NK-92 treated with Interleukin-12 subunit alpha and Interleukin-12 subunit beta, amount 100 ng/mL, for 24 hours (cell line): ENCODE results near the gene FBXO31.

Source experiments
- DNase-seq: peaks from one replicate; lab custom pipeline; 2025; lab: John Stamatoyannopoulos, UW

The FBXO31 gene

GRCh38 chr16:87309620-87310525 lies 73.7 kb downstream of the FBXO31 start:
- DNase-seq, result no peak

DNA sequence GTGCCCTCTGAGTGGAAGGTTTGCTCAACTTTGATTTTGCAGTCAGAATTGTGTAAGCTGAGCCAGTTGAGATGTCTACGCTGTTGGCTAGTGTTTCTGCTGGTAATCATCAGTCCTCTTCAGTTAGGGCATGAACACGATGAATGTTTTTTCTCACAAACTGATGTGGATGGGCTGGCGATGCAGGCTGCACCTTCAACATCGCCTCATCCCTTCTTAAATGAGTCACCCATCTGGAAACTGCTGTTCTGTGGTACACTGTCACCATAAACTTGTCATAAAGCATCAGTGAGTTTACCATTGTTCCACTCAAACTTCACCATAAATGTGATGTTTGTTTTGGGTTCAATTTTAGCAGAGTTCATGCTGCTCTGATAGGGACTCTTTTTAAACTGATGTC lies 74.8 kb downstream of the FBXO31 start:
- no peak for DNase-seq

- no peak for DNase-seq
Measured at GRCh38 chr16:87306516-87306915, 77.1 kb downstream of the FBXO31 start.

GRCh38 chr16:87305505-87306391 lies 77.8 kb downstream of the FBXO31 start:
- DNase-seq, result no peak

DNA sequence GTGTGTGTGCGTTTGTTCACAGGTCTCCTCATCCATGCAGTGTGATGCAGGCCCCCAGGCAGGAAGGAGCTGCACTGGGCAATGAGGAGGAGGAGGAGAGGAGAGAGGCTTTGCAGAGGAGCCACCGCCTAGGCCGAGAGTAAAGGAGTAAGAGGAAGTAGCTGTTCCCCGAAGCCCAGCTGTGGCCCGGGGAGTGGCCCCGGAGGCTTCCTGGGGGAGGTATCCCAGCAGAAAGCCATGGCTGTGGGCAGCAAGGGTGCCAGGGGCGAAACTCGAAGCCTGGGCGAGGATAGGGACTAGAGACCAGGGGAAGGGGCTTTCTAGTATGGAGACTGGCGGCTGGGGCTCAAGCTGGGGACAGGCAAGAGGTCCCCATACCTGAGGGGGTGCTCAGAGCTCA lies 78.6 kb downstream of the FBXO31 start:
- DNase-seq, result no peak

GRCh38 chr16:87303962-87304521 lies 79.5 kb downstream of the FBXO31 start:
- no peak for DNase-seq

GRCh38 chr16:87303431-87303930 lies 80.1 kb downstream of the FBXO31 start:
- DNase-seq, result no peak

GRCh38 chr16:87298857-87299465 lies 84.6 kb downstream of the FBXO31 start:
- no peak for DNase-seq

GRCh38 chr16:87297918-87298631 lies 85.5 kb downstream of the FBXO31 start:
- no peak for DNase-seq

DNA sequence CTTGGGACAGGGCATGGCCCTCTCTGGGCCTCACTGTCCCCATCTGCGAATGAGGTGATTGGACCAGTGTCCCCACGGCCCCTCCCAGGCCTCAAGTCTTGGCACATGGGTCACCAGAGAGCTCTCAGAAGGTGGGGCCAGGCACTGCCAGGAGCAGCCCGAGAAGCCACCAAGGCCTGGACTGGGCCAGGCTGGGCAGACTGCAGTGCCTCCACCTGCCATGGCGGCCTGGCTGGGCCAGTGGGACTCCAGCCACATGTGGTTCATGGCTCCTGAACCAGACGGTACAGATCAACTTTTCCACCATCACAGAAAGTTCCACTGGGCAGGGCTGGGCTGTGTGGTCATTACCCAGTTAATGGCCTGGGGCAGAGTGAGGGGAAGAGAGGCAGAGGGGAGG lies 86.2 kb downstream of the FBXO31 start:
- no peak for DNase-seq

DNA sequence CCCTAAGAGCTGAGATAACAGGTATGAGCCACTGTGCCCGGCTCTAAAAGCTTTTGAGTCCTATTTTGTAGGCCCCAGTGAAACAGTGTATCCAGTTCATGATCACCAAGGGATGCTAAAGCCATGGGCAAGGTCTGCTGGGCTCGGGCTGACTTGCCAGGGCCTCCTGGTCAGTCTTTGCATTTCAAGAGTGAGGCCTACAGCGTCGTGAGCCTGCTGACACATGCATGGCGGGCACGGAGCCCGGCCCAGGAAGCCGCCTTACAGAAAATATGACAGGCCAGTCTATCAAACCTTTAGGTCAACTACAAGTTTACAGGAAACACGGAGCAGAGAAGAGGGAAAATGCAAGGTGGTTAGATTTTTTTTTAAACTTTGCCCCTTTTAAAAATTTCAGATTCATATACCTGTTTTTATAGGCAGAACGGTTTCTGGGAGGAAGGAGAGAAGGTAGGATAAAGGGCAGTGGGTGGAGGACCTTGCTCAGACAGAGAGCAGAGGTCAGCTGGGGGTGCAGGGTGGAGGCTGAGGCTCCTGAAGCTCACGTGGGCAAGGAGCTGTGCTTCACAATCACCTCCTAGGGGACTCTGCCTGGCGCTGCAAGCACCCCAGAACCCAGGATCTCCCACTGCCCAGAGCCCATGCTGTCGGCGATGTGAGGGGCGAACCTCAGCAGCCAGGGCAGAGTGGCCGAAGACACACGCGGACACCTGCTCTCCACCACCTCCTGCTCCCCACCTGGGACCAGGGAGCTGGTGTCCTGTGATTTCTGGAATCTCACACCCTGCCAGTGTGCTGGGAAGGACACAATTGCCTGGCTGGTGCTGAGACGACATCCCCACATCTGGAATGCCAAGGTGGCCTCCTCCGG lies 87.7 kb downstream of the FBXO31 start:
- no peak for DNase-seq

DNA sequence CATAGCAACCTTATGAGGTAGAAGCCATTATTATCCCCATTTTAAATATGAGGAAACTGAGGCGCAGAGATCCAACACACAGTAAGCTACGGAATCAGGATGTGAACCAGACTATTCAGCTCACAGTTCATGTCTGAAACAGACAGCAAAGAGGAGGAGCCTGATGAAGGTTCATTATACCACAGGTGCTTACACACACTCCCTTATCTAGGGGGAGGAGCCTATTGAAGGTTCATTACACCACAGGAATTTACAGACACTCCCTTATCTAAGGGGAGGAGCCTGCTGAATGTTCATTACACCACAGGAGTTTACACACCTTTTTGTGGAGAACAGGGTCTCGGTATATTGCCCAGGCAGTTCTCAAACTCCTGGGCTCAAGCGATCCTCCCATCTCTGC lies 88.3 kb downstream of the FBXO31 start:
- DNase-seq, result no peak

GRCh38 chr16:87293990-87294389 lies 89.6 kb downstream of the FBXO31 start:
- no peak for DNase-seq

GRCh38 chr16:87291944-87292343 lies 91.6 kb downstream of the FBXO31 start:
- DNase-seq, result no peak

DNA sequence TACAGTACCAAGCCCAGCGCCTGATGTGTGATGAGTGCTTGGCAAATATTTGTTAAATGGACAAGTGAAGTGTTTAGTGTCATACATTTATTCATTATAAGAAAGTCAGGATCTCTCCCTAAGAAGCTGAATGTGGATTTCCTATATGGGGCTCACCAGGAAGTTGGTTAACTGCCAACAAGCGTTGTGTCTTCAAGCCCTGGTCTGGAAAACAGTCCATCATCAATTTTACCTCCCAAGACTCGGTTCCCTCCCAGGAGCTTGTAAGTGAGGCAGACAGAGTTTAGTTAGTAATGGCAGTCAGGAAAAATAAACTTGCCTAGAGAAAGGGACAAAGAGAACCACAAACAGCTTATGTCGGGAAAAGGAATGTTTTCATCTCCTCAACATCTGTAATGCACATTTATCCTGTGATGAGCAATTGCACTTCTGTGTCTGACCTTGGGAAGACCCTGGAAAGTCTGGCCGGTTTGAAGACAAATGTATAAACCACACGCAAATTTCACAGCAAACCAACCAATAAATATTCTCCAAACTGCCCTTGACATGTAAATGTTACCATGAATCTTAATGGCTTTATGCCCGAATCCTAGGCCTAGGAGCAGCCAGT lies 94.7 kb downstream of the FBXO31 start:
- no peak for DNase-seq

DNA sequence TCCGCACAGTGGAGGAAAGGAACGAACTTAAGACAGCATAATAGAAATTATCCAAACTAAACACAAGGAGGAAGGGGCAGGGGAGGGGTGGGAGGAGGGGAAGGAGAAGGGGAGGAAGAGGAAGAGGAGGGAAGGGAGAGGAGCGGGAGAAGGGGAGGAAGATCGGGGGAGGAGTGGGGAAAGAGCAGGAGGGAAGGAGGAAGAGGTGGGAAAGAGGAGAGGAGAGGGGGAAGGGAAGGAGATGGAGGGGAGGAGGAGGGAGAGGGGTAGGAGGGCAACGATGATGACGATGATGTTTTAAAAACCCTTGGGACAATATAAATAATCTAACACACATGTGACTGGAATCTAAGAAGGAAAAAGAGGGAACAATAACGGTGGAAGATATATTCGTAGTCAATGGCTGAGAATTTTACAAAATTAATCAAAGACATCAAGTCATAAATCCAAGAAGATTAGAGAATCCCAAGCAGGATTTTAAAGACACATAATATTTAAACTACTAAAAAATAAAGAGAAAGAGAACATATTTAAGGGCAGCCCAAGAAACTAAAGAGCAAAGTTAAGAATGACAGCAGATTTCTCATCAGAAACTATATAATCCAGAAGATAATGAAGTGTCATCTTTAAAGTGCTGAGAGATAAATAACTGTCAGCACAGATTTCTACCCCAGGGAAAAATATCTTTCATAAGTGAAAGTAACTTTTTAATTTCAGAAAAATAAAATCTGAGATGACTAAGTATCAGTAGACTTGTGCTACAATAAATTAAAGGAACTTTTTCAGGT lies 96.5 kb downstream of the FBXO31 start:
- DNase-seq, result no peak

GRCh38 chr16:87284183-87284582 lies 99.4 kb downstream of the FBXO31 start:
- DNase-seq, result no peak

DNA sequence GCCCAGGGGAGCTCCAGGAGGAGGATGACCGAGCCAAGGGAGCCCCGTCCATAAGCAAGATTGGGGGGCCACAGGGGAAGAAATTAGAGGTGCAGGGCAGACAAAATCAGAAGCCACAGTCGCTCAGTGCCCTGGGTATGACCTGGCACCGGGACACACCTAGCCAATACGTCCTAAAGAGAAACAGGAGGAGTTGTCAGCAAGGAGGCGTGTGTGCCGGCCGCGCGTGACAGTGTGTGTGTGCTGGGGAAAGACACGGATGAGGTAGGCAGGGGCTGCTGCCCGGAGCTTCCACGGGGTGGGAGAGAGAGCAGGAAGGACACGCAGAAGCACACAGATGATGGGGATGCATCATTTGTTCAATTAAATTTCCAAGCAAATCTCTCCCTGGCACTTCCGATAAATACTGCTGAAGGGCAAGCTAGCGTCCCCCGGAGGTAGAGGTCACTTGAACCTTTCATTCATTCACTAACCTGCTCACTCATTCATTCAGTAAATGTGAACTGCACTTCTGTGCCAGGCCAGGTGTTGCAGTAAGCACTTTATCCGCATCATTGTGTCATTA lies 104.4 kb downstream of the FBXO31 start:
- no peak for DNase-seq
